Fibroblast of peridontal ligament (primary cell): ENCODE results near the gene SLC27A2.
A peak's percentile ranks its signal among the peaks of the same experiment; 100 is the strongest.

Experiments
- DNase-seq: peaks from one replicate; pipeline ENCODE4 v3.0.0-alpha.2; 2010; ENCODE audit errors: extremely low read depth

SLC27A2 gene

DNA sequence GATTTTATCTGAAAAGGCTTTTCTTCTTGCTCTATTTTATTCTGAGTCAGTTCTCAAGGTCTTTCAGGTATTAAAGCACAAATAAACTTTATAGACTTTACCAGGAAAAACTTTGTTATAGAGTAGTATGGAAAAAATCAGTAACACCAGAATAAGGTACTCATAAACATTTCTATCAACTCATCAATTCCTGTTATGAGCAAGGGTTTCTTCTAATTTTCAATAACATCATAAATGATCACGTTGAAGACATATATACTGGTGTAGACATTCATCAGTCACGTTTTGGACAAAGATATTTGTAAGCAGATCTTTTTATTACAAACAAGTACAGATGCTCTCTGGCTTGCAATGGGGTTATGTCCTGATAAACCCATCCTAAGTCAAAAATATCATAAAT, 93.1 kb downstream of the SLC27A2 start:
- DNase-seq, result no peak

DNA sequence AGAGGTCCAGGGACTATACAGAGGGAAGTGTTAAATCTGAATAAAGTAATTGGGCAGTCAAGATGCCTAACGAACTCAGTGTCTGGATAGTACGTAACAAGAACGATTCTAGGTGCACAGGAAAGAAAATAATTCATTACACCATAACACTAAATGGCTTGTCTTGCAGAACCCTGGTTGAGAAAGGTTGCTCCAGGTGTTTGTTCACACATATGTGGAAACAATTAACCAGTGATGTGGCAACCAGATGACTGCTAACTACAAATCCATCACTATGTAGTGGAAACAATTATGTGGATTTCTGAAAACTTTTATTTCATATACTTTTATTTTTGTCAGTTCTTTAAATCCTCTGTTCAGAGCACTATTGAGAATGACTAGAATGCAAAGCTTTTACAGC, 93.9 kb downstream of the SLC27A2 start:
- DNase-seq, result no peak

DNA sequence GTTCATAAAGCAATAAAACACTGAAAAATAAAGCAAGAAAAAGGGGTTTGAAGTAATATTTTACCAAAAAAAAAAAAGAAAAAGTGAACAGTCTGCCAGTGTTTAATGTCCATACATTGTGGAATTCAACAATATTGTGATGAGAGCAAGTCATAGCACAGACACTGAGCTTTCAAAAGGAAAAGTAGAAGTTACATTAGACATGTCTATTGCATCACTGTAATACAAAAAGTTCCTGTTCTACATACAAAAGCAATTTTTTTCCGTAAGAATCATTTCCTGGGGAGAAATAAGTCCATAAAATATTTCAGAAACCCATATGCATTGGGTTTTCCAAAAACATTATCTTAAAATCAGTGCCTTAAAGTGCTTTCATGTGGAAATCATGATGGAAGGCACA, 95.4 kb downstream of the SLC27A2 start:
- no peak for DNase-seq

DNA sequence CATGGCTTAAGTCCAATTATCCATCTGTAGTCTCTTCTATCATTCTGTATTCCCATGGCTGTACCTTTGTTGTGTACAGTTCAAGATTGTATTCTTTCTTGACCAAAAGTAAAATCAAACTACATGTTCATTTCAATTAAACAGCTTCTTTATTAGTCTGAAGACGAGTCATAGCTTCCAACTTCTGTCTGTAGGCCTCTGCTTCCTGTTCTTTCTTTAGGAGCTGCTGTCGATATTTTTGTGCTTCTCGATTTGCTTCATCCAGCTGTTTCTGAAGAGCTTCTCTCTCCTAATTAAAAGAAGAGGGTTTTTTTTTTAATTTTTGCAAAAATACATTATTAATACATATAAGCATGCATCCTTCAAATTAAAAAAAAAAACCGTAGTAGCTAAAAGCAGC, 96.5 kb downstream of the SLC27A2 start:
- DNase-seq, result peak; percentile 17

DNA sequence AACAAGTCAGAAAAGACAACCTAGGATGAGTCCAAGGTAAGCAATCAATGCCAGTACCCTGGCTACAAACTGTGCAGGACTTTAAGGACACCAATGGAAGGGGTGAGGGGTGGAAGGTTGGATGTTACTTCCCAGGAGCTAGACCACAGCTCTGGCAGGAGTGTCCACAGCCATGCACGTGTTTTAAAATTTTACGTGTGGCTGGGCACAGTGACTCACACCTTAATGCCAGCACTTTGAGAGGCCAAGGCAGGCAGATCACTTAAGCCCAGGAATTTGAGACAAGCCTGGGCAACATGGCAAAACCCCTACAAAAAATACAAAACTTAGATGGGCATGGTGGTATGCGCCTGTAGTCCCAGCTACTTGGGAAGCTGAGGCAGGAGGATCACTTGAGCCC, 98.3 kb downstream of the SLC27A2 start:
- no peak for DNase-seq

GRCh38 chr15:50281427-50281826, 99.4 kb downstream of the SLC27A2 start:
- DNase-seq, result no peak
